ENCODE results near the gene STK32B.
"Not testable (repeated sequence)": the region's sequence is repeated elsewhere in the genome, so short reads cannot be mapped to it uniquely, and the experiment has no call there.

The STK32B gene

DNA sequence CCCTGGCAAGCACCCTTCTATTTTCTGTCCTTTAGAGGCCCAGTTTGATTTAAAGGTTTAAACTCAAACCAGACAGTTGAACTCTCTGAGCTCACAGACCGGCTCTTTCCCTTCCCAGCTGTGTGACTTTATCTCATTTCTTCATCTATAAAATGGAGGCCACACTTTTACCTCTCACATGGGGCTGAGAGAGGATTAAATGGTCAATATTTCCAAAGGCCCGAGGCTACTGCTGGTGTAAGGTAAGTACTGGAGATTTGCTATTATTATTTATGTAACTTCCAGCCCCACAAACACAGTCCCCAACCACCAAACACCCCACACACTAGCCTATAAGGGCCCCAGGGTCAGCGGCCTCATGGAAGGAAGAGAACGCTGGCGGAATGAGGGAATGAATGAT lies 18.5 kb upstream of the STK32B start:
- FAIRE-seq: no peak

GRCh38 chr4:5033281-5033841 lies 17.9 kb upstream of the STK32B start:
- FAIRE-seq: no peak

DNA sequence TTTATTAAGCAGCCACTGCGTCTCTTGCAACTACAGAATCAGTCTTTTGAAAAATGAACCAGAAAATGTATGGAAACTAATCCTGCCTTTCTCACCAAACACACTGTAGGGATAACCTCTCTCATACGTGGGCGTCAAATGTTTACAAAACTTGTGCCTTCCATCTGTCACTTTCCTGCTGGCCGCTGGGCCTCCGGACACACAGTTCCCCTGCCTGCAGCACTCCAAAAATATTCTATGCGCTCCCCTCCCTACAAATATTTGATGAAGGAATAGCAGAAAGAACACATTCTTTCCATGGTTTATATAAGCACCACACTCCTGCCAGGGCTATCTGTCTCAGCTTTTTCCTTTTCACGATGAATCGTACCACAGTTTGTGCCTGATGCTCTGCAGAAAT lies 17.1 kb upstream of the STK32B start:
- FAIRE-seq: no peak

GRCh38 chr4:5036239-5036638 lies 15.0 kb upstream of the STK32B start:
- FAIRE-seq: no peak

DNA sequence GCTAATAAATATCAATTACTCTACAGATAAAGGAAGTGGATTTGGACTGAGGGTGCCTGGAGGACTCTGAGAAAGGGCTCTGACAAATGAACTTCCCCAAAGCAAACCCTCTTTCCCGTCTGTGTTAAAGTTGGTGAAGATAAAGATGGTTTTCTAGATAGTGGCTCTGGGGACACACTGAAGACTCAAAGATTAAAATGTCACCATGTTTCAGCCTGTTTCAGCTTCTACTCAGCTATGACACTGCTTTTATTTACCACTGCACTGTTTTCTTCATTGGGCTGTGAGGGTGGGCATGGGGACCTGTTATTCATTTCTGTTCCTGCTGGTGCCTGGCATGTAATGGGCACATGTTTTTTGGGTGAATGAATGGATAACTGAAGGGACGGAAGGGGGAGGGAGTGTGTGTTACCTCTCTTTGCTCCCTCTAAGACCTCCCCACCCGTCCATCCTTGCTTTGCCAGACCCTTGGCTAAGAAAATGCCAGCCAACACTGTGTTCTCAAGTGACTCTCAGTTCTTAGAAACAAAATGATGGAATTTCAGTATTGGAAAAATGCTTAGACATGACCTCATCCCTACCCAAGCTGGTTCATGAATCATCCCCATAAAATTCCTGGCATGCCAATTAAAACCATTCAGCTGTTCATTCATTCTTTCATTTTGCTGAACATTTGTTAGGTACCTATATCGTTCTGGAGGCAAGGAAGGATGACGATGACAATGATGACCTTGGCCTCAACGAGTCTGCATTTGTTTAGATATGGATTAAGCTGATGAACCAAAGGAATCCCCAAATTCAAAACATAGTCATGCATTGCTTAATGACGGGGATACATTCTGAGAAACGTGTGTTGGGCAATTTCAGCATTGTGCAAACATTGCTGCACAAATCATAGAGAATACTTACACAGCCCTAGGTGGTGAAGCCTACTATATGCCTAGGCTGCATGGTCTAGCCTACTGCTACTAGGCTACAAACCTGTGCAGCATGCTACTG lies 13.4 kb upstream of the STK32B start:
- FAIRE-seq: no peak

- no peak for FAIRE-seq
These were observed 11.5 kb upstream of the STK32B start for GRCh38 chr4:5039800-5040199.

DNA sequence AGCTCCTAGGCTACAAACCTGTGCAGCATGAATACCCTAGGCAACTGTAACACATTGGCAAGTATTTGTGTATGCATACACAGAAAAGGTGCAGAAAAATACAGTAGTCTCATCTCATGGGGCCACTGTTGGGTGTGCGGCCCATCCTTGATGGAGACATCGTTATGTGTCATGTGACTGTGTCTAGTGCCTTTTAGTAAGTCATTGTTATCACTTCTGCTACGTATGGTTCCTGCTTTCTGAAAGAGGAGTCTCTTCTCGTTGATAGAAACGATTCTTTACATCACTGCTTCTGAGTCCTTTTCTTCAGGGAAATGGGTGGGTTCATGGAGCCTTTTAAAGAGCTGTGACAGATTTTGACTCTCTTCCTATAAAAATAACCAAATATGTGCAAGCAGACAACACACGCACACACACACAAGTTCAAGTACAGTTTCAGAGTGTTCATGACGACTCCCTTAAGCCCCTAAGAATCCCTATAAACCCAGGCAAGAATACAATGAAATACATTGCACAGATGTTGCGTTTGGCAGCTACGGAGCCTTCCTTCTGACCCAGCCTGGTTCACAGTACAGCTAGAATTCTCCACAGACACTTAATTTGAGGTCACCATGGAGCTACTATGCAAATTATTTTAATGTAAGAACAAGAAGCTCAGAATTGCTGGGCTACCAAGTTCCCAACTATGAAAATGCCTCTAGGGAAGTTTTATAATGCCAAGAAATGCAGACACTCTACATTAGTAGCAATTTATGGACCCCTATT lies 10.2 kb upstream of the STK32B start:
- no peak for FAIRE-seq

DNA sequence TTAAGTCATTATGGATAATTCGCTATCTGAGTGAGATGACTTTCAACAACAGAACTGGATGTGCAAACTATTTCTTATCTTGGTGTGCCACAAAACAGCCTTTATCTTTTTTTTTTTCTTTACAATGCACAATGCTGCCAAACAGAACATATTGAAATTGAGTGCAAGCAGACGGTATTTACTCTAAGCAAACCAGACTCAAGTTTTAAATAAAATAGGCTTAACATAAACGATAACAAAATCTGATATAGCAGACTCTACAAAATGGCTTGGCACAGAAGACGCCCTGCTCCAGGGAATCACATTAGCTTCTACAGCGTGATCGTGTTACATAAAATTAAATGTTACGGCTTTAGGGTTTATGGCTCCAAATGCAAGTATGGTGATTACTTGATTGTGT lies 9.6 kb upstream of the STK32B start:
- FAIRE-seq: no peak

DNA sequence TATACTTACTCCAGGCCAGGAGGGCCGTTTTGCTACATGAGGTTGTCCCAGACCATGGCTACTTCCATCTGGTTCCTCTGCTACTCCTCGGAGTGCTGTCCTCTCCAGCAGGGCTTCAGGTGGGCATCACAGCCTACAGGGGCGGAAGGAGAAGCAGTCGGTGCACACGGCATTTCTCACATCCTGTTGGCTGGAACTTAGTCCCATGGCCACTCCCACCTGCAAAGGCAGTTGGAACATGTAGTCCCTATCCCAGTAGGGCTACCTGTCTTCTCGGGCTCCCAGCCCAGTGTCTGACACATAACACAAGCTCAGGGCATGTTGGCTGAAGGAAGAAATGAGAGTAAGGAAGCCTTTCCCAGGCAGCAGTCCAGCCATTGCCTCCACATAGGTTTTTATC lies 7.7 kb upstream of the STK32B start:
- FAIRE-seq: no peak

GRCh38 chr4:5044341-5044740 lies 6.9 kb upstream of the STK32B start:
- FAIRE-seq: no peak

DNA sequence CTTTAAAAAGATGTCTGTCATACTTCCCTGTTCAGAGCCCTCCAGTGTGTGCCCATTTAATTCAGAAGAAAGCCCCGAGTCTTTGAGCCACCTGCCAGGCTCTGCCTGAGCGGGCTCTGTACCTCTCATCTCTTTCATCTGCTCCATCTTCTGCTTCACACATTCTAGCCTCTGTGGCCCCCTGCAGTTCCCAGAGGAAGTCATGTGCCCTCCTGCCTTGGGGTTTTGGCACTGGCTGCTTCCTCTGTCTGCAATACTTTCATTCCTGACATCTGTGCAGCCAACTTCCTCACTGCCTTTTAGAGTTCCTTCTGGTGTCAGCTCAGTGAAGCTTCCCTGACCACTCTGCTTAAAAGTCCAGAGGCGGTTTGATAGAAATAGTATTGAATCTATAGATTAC lies 6.2 kb upstream of the STK32B start:
- FAIRE-seq: no peak

GRCh38 chr4:5048721-5049120 lies 2.6 kb upstream of the STK32B start:
- no peak for FAIRE-seq

- no peak for FAIRE-seq
These were observed 581 bp upstream of the STK32B start for GRCh38 chr4:5050520-5051277.

DNA sequence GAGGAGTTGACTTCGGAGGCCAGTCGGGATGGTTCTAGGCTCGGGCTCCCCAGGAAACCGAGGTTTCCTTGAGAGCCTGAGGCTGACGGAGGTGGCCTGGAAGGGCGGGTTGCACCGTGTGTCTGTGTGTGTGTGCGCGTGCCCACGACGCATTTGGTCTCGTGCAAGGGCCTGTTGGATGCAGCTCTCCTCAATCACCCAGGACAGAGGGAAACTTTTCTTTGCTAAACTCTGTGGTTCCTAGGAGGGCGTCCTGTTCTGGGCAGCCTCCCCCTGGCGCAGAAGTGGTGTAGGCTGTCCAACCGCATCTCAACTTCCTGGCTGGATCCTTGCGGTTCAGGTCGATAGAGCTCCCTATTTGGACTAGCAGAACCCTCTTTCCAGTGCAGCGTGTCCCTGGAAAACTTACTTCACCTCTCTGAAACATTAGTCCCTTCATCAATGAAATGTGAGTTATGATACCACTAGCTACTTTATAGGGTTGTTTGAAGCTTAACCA lies 973 bp downstream of the STK32B start:
- no peak for FAIRE-seq

- FAIRE-seq: no peak
These were observed 1.6 kb downstream of the STK32B start for GRCh38 chr4:5052726-5053425.

DNA sequence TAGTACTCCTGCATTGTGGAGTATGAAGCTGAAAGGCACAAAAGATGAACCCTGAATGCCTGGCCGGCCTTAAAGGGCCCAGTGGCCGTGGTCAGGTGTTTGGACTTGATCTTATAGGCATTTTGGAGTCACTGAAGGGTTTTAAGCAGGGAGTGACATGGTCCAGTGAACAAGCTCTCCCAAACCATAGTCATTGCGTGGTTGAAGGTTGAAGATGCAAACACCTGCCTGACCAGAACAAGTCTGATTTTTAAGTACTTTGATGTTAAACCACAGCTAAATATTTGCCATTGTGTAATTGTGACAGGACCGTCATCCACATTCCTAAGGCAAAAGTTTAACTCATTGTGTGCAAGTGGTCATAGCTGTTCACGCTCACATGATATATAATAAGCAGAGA lies 3.3 kb downstream of the STK32B start:
- FAIRE-seq: no peak

GRCh38 chr4:5055411-5055810 lies 4.1 kb downstream of the STK32B start:
- no peak for FAIRE-seq

DNA sequence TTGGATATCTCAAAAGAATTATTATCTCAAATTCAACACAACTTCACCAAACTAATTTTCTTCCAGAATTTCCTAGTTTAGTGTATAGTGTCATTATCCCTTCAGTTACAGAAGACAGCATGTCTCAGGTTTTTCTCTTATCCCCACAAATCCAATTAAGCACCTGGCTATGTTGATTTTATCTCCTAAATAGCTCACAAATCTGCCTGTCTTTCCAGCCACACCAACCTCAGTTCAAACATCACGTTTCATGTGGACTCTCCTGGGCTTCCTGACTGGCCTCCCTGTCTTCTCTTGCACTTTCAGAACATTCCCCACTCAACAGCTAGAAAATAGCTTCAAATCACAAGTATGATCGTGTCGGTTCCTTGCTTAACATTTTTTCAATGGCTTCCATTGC lies 14.8 kb downstream of the STK32B start:
- FAIRE-seq: no peak

DNA sequence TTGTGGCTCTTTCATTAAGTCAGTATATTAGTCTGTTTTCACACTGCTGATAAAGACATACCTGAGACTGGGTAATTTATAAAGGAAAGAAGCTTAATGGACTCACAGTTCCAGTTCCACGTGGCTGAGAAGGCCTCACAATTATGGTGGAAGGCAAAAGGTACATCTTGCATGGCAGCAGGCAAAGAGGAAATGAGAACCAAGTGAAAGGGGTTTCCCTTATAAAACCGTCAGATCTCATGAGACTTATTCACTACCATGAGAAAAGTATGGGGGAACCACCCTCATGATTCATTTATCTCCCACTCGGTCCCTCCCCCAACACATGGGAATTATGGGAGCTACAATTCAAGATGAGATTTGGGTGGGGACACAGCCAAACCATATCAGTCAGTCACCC lies 15.7 kb downstream of the STK32B start:
- not testable (repeated sequence) for FAIRE-seq

DNA sequence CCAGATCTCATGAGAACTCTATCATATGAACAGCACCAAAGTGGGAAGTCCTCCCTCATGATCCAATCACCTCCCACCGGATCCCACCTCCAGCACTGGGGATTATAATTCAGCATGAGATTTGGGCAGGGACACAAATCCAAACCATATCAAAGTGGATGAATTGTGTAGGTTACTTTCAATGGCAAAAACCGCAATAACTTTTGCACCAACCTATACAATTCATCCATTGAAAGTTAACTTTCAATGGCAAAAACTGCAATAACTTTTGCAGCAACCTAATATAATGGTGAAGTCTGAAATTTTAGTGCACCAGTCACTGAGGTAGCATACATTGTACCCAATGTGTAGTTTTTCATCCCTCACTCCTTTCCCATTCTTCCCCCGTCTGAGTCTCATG lies 16.6 kb downstream of the STK32B start:
- no peak for FAIRE-seq

DNA sequence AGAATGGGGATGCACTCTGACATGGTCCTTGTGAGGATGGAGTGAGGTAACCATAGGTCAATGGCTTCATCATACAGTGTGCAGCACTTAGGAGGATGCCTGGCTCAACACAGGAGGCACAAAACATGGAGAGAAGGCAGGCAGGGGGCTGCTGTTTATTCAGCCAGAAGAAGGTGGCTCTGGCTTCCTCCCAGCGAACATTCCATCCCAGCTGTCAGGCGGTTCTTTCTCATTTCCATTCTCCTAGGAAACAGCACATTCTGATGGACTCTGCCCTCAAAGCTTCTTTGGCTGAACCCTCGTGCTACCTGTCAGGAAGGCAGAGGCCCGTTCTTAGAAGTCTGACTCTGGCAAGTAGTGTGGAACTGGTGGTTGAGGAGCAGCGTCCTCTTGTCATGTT lies 18.6 kb downstream of the STK32B start:
- FAIRE-seq: no peak

DNA sequence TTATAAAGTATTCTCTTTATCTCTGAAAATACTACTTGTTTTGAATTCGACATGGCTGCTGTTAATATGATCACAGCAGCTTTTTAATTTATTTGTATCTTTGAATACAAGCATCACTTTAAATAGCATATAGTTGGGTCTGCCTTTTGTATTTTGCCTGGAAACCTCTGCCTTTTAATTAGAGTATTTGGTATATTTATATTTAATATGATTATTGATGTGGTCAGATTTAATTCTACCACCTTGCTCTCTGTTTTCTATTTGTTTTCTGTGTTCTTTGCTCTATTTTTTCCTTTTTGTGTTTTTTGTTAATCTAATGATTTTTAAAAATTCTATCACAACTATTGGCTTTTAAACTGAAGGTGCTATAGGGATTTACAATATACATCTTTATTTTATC lies 21.7 kb downstream of the STK32B start:
- FAIRE-seq: peak; percentile 49
